Lower leg skin (tissue), 4 donors: ENCODE measurements around the gene MAP3K13. TPM values are rescaled to one million over a fixed set of nuclear protein-coding genes. Genes with fewer than 3 reads are reported as not detected.

Source experiments
- DNase-seq, 2 donors: peaks; one replicate each; pipeline ENCODE4 v3.0.0-alpha.2; 2019; ENCODE audit warnings: low spot score in 2 of 2
- H3K4me3 ChIP-seq: fragments of 200-600 bp; sonication (generic); 2 replicates; pipeline ENCODE4 v1.5.1; 2017; ENCODE audit warnings: mild to moderate bottlenecking, low read depth; ENCODE audit not compliant: poor library complexity, severe bottlenecking
- CTCF ChIP-seq, 3 donors: fragments of 450-650 bp; IDR thresholded peaks; one replicate each; pipeline ENCODE4 v1.5.1; 2016; ENCODE audit warnings: antibody characterized with exemption in 3 of 3, mild to moderate bottlenecking in 3 of 3, moderate library complexity in 2 of 3
- POLR2A ChIP-seq, 2 donors: fragments of 450-650 bp; IDR thresholded peaks; one replicate each; pipeline ENCODE4 v1.6.1; 2016 to 2017; ENCODE audit warnings: antibody characterized with exemption in 2 of 2, mild to moderate bottlenecking in 1 of 2, moderate library complexity in 1 of 2
- WGBS, 2 donors: methylation state at CpG; one replicate each; pipeline ENCODE4 v1.1.5; 2018; 5-methylcytosine and 5-hydroxymethylcytosine counted together
- intact Hi-C: fragments of 100-400 bp; cut with DNase I; formaldehyde crosslinking; loops from one replicate; pipeline ENCODE4 v1.15.0; 2023; ENCODE audit warnings: low total_unique reads
- total RNA-seq, 4 donors: library from RNA; depleted of rRNA; stranded (reverse); fragments of >200 nt; gene quantifications; one replicate each; pipeline ENCODE4 v1.1.0, GENCODE V29; 2016

Gene MAP3K13
- total RNA-seq, 4 donors from 2014 or later = 14.3 to 19.2 (median 17.1) TPM

GRCh38 chr3:185403002-185403401 lies 40.1 kb downstream of the MAP3K13 start:
- TF ChIP-seq CTCF (IDR thresholded peaks at IDR 0.05) = no peak
- TF ChIP-seq POLR2A (IDR thresholded peaks at IDR 0.05) = no peak
- H3K4me3 ChIP-seq = no peak overlapping the region
- WGBS, 2 donors = 63% methylated on average over 3 of the region's 3 CpGs
- intact Hi-C loops = no loop called here
- DNase-seq = no peak

GRCh38 chr3:185405243-185405642 lies 42.3 kb downstream of the MAP3K13 start:
- TF ChIP-seq CTCF (IDR thresholded peaks at IDR 0.05) (no peak), POLR2A (IDR thresholded peaks at IDR 0.05) (no peak)
- 84 to 85% methylated on average over 4 of the region's 4 CpGs for WGBS, 2 donors
- intact Hi-C loops = no loop called here
- no peak overlapping the region for H3K4me3 ChIP-seq
- no peak for DNase-seq

GRCh38 chr3:185405664-185406063 lies 42.7 kb downstream of the MAP3K13 start:
- TF ChIP-seq POLR2A (IDR thresholded peaks at IDR 0.05) (no peak), CTCF (IDR thresholded peaks at IDR 0.05) (no peak)
- H3K4me3 ChIP-seq = no peak overlapping the region
- intact Hi-C loops = no loop called here
- WGBS, 2 donors = 84 to 85% methylated on average over 3 of the region's 3 CpGs
- DNase-seq = no peak

GRCh38 chr3:185406121-185406620 lies 43.2 kb downstream of the MAP3K13 start:
- TF ChIP-seq POLR2A (IDR thresholded peaks at IDR 0.05) (no peak), CTCF (IDR thresholded peaks at IDR 0.05) (no peak)
- DNase-seq = no peak
- H3K4me3 ChIP-seq = no peak overlapping the region
- intact Hi-C loops = no loop called here
- 49 to 61% methylated on average over 1 of the region's 1 CpG for WGBS, 2 donors

GRCh38 chr3:185409957-185410356 lies 47.0 kb downstream of the MAP3K13 start:
- DNase-seq = no peak
- 65 to 92% methylated on average over 8 of the region's 8 CpGs for WGBS, 2 donors
- H3K4me3 ChIP-seq = no peak overlapping the region
- intact Hi-C loops = no loop called here
- TF ChIP-seq POLR2A (IDR thresholded peaks at IDR 0.05) (no peak), CTCF (IDR thresholded peaks at IDR 0.05) (no peak)

GRCh38 chr3:185411133-185411532 lies 48.2 kb downstream of the MAP3K13 start:
- 61 to 68% methylated on average over 1 of the region's 1 CpG for WGBS, 2 donors
- no peak for DNase-seq
- no peak for TF ChIP-seq POLR2A (IDR thresholded peaks at IDR 0.05)
- TF ChIP-seq CTCF (IDR thresholded peaks at IDR 0.05) = no peak
- intact Hi-C loops = no loop called here
- H3K4me3 ChIP-seq = no peak overlapping the region
